ENCODE results near the gene RAB11FIP3. TPM values are rescaled to one million over a fixed set of nuclear protein-coding genes. Genes with fewer than 3 reads are reported as not detected.

The RAB11FIP3 gene
- total and polyA plus RNA-seq, 10 donors = 12.3 to 52.7 (median 35.5) TPM

DNA sequence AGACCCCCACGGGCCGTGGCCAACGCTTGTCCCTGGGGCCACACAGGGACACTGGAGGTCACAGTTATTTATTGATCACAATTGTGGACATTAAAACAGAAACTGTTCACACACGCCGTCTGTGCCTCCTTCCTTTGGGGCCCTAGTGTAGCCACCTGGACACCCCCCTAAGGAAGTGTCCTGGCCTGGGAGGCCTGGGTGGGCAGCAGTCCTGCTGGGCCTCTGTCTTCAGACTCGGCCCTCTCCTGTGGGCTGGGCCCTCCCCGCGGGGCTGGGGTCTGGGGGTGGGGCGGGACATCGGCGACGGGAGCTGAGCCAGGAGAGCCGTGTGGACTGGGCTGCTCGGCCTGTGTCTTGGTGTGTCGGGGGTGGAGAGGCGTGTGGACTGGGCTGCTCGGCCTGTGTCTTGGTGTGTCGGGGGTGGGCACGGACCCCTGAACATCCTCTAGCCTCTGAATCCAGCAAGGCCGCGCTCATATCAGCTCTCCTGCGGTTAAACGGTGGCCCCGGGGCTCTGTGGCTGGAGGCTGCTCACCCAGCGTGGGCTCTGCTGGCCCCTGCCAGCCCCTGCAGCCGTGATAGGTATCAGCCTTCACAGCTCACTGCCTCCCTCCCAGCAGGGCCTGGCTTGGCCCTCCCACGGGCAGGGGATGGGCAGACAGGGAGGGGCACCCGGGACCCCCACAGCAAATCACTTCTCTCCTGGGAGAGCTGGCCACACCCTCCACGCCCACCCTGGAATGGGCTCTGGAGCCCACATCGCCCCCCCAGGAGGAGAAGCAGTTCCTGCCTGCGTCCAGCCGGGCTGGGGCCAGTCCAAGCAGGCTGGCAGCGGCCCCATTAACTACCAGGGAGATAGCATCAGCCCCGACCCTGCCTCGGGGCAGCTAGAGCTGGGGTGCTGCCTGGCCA lies 140.2 kb downstream of the RAB11FIP3 start:
- Histone ChIP-seq H3K27ac (peak overlapping the region in 6 of 8 donors; percentile 55 to 88 (median 82)), H3K36me3 (no peaks in the 10 kb centered on the region), H3K4me1 (peaks cover 38 to 60% (median 48%) of the 10 kb centered on the region in 6 donors), H3K9me3 (no peaks in the 10 kb centered on the region), H3K27me3 (replicated peaks in 1 of 7) (peaks cover 3 to 16% (median 15%) of the 10 kb centered on the region in 7 donors), H3K4me3 (peak overlapping the region in 1 of 8 donors; percentile 67)
- WGBS, 5 donors = 71 to 78% (median 77%) methylated on average over 22 to 35 of the region's 35 CpGs
- intact Hi-C loops (cut with DNase I; ENCODE audit: low total_unique reads) = no loop called here
- DNase-seq = no peak
- TF ChIP-seq POLR2AphosphoS5 (IDR thresholded peaks at IDR 0.05) (no peak), POLR2A (IDR thresholded peaks at IDR 0.05) (no peak)
- TF ChIP-seq, protein P1, sequence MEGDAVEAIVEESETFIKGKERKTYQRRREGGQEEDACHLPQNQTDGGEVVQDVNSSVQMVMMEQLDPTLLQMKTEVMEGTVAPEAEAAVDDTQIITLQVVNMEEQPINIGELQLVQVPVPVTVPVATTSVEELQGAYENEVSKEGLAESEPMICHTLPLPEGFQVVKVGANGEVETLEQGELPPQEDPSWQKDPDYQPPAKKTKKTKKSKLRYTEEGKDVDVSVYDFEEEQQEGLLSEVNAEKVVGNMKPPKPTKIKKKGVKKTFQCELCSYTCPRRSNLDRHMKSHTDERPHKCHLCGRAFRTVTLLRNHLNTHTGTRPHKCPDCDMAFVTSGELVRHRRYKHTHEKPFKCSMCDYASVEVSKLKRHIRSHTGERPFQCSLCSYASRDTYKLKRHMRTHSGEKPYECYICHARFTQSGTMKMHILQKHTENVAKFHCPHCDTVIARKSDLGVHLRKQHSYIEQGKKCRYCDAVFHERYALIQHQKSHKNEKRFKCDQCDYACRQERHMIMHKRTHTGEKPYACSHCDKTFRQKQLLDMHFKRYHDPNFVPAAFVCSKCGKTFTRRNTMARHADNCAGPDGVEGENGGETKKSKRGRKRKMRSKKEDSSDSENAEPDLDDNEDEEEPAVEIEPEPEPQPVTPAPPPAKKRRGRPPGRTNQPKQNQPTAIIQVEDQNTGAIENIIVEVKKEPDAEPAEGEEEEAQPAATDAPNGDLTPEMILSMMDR (IDR thresholded peaks at IDR 0.05 in 8 of 11, conservative IDR thresholded peaks at IDR 0.05 in 3 of 11) = no peak

DNA sequence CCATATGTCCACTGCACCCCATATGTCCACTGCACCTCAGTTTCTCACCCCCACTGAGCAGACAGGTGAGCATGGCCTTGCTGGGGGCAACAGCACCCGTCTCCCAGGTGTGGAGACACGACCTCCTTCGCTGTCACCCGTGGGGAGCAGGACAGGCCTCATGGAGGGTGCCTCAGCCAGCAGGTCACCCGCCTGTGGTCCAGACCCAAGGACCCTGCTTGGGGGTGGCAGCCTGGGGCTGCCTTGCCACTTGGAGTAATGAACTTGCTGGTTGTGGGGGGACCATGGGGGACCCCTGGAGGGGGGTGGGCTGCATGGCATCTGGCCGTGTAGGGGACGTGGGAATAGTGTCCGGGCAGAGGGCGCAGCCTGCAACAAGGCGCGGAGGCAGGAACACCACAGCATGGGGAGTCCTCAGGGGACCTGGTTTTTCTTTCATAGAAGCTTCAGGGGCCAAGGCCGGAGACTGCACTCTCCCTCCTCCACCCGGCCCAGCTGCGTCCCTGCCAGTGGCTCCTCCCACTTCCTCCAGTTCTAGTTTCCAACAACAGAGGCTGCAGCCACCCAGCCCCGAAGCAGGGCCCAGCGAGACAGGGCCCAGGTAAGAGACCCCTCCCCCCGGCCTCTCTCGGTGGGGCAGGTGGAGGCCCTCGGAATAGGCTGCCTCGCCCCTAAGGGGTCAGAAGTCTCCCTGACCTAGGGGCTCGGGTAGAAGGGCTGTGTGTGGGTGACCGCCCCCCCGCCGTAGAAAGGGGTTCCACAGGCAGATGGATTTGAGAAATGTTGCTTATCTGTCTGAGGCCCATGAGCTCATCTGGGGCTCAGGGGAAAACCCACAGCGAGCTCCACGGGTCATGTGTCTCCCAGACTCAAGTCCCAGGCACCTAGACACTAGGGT lies 141.3 kb downstream of the RAB11FIP3 start, which contains the start of gene NHLRC4:
NHLRC4 (plus strand) TSS at position 531 of the 898 bp plus-strand sequence. CDS start 1,043 bp downstream, outside the sequence.
- TF ChIP-seq, protein P1 (IDR thresholded peaks at IDR 0.05 in 8 of 11, conservative IDR thresholded peaks at IDR 0.05 in 3 of 11) = peak in 3 of 11 experiments; percentile 7 to 29 (median 16)
- TF ChIP-seq POLR2AphosphoS5 (IDR thresholded peaks at IDR 0.05) (peak; percentile 55 to 80 (median 64)), POLR2A (IDR thresholded peaks at IDR 0.05) (no peak)
- no peaks in the 10 kb centered on the region for H3K9me3 ChIP-seq
- peak within 1 kb of the TSS; percentile 51 to 88 (median 80) for H3K27ac ChIP-seq
- WGBS, 5 donors = 4 to 26% (median 22%) methylated on average over 10 to 26 of the region's 26 CpGs
- peak; percentile 94 for DNase-seq
- H3K27me3 ChIP-seq (replicated peaks in 1 of 7) = peaks cover 0 to 6% (median 4%) of the 10 kb centered on the region in 7 donors
- peak within 1 kb of the TSS; percentile 20 to 67 (median 37) for H3K4me3 ChIP-seq
- H3K4me1 ChIP-seq = peaks cover 39 to 67% (median 51%) of the 10 kb centered on the region in 6 donors
- intact Hi-C loops (cut with DNase I; ENCODE audit: low total_unique reads) = no loop called here
- no peaks in the 10 kb centered on the region for H3K36me3 ChIP-seq

DNA sequence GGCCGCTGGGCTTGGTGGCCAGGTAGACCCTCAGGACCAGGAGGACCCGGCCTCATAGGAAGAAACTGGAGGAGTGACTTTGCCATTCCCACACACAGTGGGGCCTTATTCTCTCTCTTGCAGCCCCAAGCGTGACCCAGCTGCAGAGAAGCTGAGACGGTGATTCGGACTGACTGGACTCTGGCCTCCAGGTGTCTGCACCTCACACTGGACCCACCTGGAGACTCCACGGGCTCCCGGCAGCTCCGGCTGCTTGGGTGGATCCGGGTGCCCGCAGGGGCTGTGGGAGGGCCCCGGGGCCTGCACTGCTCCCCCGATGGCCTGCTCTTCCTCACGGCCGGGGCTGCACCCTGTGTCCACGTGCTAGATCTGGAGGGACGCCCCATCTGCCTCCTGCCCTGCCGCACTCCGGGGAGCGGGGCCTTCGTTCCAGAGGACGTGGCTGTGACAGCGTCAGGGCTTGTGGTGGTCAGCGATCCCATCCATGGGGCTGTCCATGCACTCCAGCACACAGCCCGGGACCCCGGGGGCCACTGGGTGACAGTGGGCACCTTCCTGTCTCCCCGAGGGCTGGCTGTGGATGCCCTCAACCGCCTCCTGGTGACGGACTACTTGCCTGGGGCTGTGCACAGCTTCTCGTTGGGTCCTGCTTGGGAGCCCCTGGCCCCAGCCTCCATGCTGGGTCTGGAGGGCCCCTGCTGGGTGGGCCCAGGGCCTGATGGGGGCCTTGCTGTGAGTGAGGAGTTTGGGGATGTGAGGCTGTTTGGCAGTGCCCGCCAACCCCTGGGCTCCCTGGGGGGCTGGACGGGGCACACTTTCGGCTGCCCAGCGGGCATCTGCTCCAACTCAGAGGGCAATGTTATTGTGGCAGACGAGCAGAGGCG lies 142.2 kb downstream of the RAB11FIP3 start:
- TF ChIP-seq POLR2A (IDR thresholded peaks at IDR 0.05) (no peak), POLR2AphosphoS5 (IDR thresholded peaks at IDR 0.05) (no peak)
- TF ChIP-seq, protein P1 (IDR thresholded peaks at IDR 0.05 in 8 of 11, conservative IDR thresholded peaks at IDR 0.05 in 3 of 11) = no peak
- no peaks in the 10 kb centered on the region for H3K9me3 ChIP-seq
- H3K4me3 ChIP-seq = peak overlapping the region in 7 of 8 donors; percentile 26 to 67 (median 38)
- DNase-seq = no peak
- peak overlapping the region; percentile 51 to 88 (median 80) for H3K27ac ChIP-seq
- peaks cover 39 to 76% (median 51%) of the 10 kb centered on the region in 6 donors for H3K4me1 ChIP-seq
- intact Hi-C loops (cut with DNase I; ENCODE audit: low total_unique reads) = no loop called here
- H3K36me3 ChIP-seq = peaks cover 0 to 8% (median 0%) of the 10 kb centered on the region in 6 donors
- WGBS, 5 donors = 80 to 95% (median 92%) methylated on average over 10 to 35 of the region's 35 CpGs
- H3K27me3 ChIP-seq (replicated peaks in 1 of 7) = no peaks in the 10 kb centered on the region

Measured in spleen (tissue), 11 donors.